ENCODE results near the gene PI16.

PI16 gene

DNA sequence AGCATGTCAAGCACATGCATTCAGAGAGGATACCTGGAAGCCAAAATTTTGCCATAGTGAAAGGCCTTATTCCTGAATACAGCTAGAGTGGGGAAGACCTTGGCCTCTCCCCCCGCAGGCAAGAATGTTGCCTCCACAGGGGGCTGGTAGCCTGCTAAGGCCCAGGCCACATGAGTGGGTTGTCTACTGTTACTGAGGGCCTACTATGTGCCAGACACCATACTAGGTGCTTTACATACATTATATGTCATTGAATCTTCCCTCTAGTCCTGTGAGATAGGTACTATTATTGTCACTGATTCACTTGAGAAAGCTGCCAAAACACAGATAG lies 642 bp upstream of the PI16 start:
- in situ Hi-C loops (cut with MboI; ENCODE audit: low pct_unique_long_range_greater_than_20kb, low sequenced_read_pairs), result no loop called here
- no peak for DNase-seq

- in situ Hi-C loops (cut with MboI; ENCODE audit: low pct_unique_long_range_greater_than_20kb, low sequenced_read_pairs), result no loop called here
Measured at GRCh38 chr6:36955136-36955535, 598 bp downstream of the PI16 start.

GRCh38 chr6:36955671-36956445 lies 1.3 kb downstream of the PI16 start:
- in situ Hi-C loops (cut with MboI; ENCODE audit: low pct_unique_long_range_greater_than_20kb, low sequenced_read_pairs), result no loop called here
- no peak for DNase-seq

More at GRCh38 chr6:36955136-36955535, 598 bp downstream of the PI16 start:
- no peak for DNase-seq

DNA sequence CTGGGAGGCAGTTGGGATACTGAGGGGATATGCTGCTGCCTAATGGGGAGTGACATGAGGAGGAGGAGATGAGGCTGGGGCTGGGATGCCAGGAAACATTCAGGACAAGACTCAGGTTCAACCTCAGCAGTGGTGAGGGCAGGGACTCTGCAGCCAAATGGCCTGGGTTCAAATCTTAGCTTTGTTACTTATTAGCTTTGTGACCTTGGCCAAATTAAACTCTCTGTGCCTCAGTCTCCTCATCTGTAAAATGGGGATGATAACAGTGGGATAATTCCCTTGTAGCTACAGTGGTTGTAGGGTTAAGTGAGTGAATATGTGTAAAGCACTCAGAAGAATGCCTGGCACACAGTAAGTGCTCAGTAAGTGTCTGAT lies 1.9 kb downstream of the PI16 start:
- in situ Hi-C loops (cut with MboI; ENCODE audit: low pct_unique_long_range_greater_than_20kb, low sequenced_read_pairs), result no loop called here

DNA sequence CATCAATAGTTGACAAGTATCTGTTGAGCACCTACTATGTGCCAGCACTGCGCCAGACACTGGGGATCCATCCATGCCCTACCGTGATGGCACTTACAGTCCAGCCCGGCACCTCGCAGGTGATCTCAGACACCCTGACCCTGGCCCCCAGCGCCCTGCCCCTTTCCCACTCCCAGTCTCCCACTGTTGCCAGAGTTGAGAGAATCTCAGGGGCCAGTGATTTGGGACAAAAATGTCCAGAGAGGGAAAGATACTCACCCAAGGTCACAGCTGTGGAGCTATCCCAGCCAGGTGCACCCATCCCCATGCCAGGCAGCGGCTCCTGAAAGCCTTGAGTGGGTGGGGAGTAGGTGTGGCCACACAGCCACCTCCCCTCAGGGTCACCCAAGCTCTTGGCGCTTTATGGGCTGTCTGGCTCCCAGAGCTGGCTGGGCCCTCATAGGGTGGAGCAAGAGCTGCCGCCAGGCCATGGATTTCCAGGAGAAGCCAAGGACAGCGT lies 3.3 kb downstream of the PI16 start:
- in situ Hi-C loops (cut with MboI; ENCODE audit: low pct_unique_long_range_greater_than_20kb, low sequenced_read_pairs), result no loop called here
- DNase-seq, result no peak

More for the DNA sequence above, 1.9 kb downstream of the PI16 start:
- DNase-seq, result no peak

GRCh38 chr6:36958775-36959554 lies 4.4 kb downstream of the PI16 start:
- in situ Hi-C loops (cut with MboI; ENCODE audit: low pct_unique_long_range_greater_than_20kb, low sequenced_read_pairs), result no loop called here

GRCh38 chr6:36959555-36960250 lies 5.2 kb downstream of the PI16 start:
- in situ Hi-C loops (cut with MboI; ENCODE audit: low pct_unique_long_range_greater_than_20kb, low sequenced_read_pairs), result no loop called here
- no peak for DNase-seq

More at GRCh38 chr6:36958775-36959554, 4.4 kb downstream of the PI16 start:
- DNase-seq, result no peak

DNA sequence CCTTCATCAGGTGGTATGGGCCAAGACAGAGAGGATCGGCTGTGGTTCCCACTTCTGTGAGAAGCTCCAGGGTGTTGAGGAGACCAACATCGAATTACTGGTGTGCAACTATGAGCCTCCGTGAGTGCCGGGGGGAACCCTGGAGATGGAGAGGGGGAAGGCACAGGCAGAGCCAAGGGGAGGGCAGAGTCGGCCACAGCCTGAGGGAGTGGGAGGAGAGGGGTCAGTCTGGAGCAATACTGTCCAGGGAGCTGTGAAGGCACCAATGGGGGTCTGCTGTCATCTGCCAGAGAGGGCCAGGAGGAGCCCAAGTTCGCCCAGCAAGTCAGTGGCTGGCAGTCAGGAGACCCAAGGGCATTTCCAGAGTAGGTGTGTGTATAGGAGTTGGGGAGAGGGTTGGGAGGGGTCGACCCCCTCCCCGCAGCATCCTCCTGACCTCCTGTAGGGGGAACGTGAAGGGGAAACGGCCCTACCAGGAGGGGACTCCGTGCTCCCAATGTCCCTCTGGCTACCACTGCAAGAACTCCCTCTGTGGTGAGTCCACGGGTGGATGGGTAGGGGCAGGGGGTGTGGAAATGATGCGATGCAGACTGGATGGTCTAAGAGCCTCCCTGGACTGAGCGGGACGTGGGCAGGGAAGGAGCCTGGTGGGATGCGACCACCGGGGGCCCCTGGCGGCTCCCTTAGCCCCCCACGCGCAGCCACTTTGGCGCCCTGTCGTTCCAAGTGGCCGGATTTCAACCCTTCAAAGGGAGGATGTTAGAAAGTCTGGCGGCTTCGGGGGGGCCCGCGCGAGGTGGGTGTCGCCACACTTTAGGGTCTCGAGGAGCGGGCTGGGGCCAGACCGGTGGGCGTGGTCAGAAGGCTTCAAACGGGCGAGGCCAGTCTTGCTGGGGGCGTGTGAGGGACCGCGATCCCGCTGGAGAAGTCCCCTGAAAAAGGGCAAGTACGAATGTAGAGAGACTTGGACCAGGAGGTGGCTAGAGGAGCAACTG lies 7.2 kb downstream of the PI16 start:
- in situ Hi-C loops (cut with MboI; ENCODE audit: low pct_unique_long_range_greater_than_20kb, low sequenced_read_pairs), result no loop called here
- DNase-seq, result no peak

- in situ Hi-C loops (cut with MboI; ENCODE audit: low pct_unique_long_range_greater_than_20kb, low sequenced_read_pairs), result no loop called here
- peak; percentile 96 for DNase-seq
Measured at GRCh38 chr6:36962874-36963273, 8.3 kb downstream of the PI16 start.

DNA sequence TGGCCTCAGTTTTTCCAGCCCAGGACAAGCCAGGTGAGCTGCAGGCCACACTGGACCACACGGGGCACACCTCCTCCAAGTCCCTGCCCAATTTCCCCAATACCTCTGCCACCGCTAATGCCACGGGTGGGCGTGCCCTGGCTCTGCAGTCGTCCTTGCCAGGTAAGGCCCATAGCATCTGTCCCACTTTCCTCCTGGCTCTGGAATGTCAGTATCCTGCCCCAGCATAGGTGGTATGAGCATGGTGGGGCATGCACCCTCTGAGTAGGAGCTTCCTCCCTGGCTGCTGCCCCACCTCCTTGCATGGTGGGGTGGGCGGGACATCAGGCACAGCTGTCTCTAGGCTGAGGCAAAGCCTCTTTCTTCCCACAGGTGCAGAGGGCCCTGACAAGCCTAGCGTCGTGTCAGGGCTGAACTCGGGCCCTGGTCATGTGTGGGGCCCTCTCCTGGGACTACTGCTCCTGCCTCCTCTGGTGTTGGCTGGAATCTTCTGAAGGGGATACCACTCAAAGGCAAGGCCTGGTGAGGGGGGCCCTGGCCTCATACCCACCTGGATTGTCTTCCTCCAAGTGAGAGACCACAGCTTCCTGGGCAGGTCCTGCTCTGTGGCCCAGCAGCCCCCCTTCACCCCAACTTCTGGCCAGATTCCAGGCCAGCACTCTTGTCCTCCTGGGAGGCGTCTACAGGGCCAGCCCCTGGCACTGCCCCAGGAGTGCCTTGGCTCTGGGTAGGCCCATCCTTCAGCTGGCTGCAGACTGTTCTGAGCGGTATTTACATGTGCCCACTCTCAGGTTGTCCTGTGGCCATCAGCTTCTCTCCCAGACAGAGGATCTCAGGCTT lies 9.1 kb downstream of the PI16 start:
- DNase-seq, result no peak
- in situ Hi-C loops (cut with MboI; ENCODE audit: low pct_unique_long_range_greater_than_20kb, low sequenced_read_pairs), result no loop called here

GRCh38 chr6:36964349-36964748 lies 9.8 kb downstream of the PI16 start:
- in situ Hi-C loops (cut with MboI; ENCODE audit: low pct_unique_long_range_greater_than_20kb, low sequenced_read_pairs), result no loop called here
- DNase-seq, result no peak

GRCh38 chr6:36964908-36965307 lies 10.4 kb downstream of the PI16 start:
- no peak for DNase-seq
- in situ Hi-C loops (cut with MboI; ENCODE audit: low pct_unique_long_range_greater_than_20kb, low sequenced_read_pairs), result no loop called here

DNA sequence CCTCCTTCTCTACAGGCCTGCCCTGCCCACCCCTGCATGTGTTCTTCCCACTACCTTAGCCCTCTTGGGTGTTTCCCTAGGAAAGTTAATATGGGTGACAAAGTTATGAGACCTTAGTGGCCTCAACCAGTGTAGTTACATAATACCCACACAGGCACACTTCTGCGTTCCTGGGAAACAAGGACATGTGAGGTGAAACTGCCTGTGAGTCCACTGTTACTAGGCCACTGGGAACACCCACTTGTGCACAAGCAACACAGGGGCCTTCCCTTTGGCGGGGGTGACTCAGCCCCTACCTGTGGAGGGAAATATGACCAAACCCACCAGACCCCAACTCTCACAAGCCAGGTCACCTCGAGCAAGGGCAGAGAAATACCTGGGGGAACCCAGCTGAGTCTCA lies 12.8 kb downstream of the PI16 start:
- no peak for DNase-seq
- in situ Hi-C loops (cut with MboI; ENCODE audit: low pct_unique_long_range_greater_than_20kb, low sequenced_read_pairs), result no loop called here

GRCh38 chr6:36967757-36968156 lies 13.2 kb downstream of the PI16 start:
- in situ Hi-C loops (cut with MboI; ENCODE audit: low pct_unique_long_range_greater_than_20kb, low sequenced_read_pairs), result no loop called here
- no peak for DNase-seq

GRCh38 chr6:36968266-36968977 lies 13.9 kb downstream of the PI16 start:
- DNase-seq, result no peak
- in situ Hi-C loops (cut with MboI; ENCODE audit: low pct_unique_long_range_greater_than_20kb, low sequenced_read_pairs), result no loop called here

GRCh38 chr6:36969240-36969691 lies 14.7 kb downstream of the PI16 start:
- in situ Hi-C loops (cut with MboI; ENCODE audit: low pct_unique_long_range_greater_than_20kb, low sequenced_read_pairs), result no loop called here
- no peak for DNase-seq
